ENCODE results near the gene FBXW7.

DNA sequence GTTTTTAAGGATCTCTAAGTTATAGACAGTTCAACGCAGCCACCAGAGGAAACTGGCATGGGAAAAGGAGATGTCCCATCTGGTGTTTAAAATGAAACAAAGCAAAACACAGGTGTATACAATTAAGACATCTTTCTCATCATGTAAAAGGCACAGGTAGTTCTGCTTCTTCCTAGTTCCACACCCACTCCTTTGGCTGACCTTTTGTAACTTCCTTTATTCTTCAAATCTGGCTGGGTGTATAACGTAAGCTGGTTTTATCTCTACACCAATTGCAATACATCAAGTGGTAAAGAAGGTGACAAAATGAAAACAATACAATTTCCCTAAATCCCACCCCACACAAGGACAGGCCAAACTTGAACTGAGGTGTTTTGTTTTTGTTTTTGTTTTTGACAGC, 27.3 kb upstream of the FBXW7 start:
- TF ChIP-seq EZH2 (IDR thresholded peaks at IDR 0.05; ENCODE audit: low read length, missing control alignments) = no peak
- TF ChIP-seq, protein P1, sequence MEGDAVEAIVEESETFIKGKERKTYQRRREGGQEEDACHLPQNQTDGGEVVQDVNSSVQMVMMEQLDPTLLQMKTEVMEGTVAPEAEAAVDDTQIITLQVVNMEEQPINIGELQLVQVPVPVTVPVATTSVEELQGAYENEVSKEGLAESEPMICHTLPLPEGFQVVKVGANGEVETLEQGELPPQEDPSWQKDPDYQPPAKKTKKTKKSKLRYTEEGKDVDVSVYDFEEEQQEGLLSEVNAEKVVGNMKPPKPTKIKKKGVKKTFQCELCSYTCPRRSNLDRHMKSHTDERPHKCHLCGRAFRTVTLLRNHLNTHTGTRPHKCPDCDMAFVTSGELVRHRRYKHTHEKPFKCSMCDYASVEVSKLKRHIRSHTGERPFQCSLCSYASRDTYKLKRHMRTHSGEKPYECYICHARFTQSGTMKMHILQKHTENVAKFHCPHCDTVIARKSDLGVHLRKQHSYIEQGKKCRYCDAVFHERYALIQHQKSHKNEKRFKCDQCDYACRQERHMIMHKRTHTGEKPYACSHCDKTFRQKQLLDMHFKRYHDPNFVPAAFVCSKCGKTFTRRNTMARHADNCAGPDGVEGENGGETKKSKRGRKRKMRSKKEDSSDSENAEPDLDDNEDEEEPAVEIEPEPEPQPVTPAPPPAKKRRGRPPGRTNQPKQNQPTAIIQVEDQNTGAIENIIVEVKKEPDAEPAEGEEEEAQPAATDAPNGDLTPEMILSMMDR (conservative IDR thresholded peaks at IDR 0.05 in 1 of 2, IDR thresholded peaks at IDR 0.05 in 1 of 2; ENCODE audit: low read depth in 1 of 2, low read length in 2 of 2) = no peak
